HepG2 (cell line): ENCODE results near the gene CRIM1. TPM values are rescaled to one million over a fixed set of nuclear protein-coding genes. Genes with fewer than 3 reads are reported as not detected.
A peak's percentile ranks its signal among the peaks of the same experiment; 100 is the strongest.

ENCODE experiments used
- ATAC-seq: fragments of 200-7000 bp; cut with Tn5 transposase; 3 replicates; pipeline ENCODE4 v1.9.1; 2020; ENCODE audit warnings: mild to moderate bottlenecking, moderate library complexity
- BruUV-seq: library from RNA; stranded (reverse); fragments of 400-500 nt; replicated peaks from 2 replicates; lab custom pipeline; 2021; lab: Mats Ljungman, UMichigan
- CTCF ChIA-PET: fragments of 300-600 bp; formaldehyde crosslinking; extraction: SDS; loops from one replicate; lab custom pipeline; 2021; ENCODE audit warnings: low total read pairs, inconsistent platforms, low intra/inter-chr PET ratio; lab: Yijun Ruan, JAX
- POLR2A ChIA-PET: fragments of 350-600 bp; sonication (Branson Sonifier 250); formaldehyde crosslinking; loops from one replicate; lab custom pipeline; 2020; ENCODE audit warnings: antibody characterized with exemption, inconsistent platforms; lab: Yijun Ruan, JAX
- DNase-seq: peaks from one replicate; pipeline ENCODE4 v3.0.0-alpha.2; 2015; ENCODE audit warnings: low spot score
- FAIRE-seq: peaks from 3 replicates; lab custom pipeline; 2011; peaks lifted over from hg19 to GRCh38; lab: Jason Lieb, UNC
- H2AFZ ChIP-seq: one replicate; pipeline ENCODE4 v1.6.1; 2011; ENCODE audit warnings: low read length, inconsistent platforms
- H3K27ac ChIP-seq: fragments of 300-600 bp; 3 replicates; pipeline ENCODE4 v1.8.0; 2011; ENCODE audit warnings: mixed run types, mild to moderate bottlenecking, mixed read lengths, low read length, inconsistent platforms; ENCODE audit not compliant: insufficient read depth; ENCODE audit errors: extremely low read length
- H3K27me3 ChIP-seq, 2 experiments: fragments of 200-600 bp in 1 of 2; 2 replicates in 1 of 2; 3 replicates in 1 of 2; pipeline versions ENCODE4 v1.6.0 to v1.8.0; 2011; ENCODE audit warnings: low read length in 2 of 2, mild to moderate bottlenecking in 2 of 2, moderate library complexity in 2 of 2, inconsistent platforms in 1 of 2; ENCODE audit not compliant: insufficient read depth in 2 of 2, control insufficient read depth in 1 of 2
- H3K36me3 ChIP-seq, 2 experiments: fragments of 200-600 bp in 1 of 2; replicated peaks in 1 of 2; 2 replicates in 1 of 2; 3 replicates in 1 of 2; pipeline versions ENCODE4 v1.5.1 to v1.8.0; 2011; ENCODE audit warnings: low read length in 2 of 2, inconsistent platforms in 1 of 2; ENCODE audit not compliant: insufficient read depth in 2 of 2, control insufficient read depth in 1 of 2
- H3K4me1 ChIP-seq: 2 replicates; pipeline ENCODE4 v1.5.1; 2012; ENCODE audit warnings: low read length, inconsistent platforms; ENCODE audit not compliant: insufficient read depth
- H3K4me2 ChIP-seq: 2 replicates; pipeline ENCODE4 v1.6.0; 2011; ENCODE audit warnings: low read depth, low read length, inconsistent platforms
- H3K4me3 ChIP-seq, 3 experiments: fragments of 200-600 bp in 1 of 3; sonication (generic), shearing (Covaris generic) in 1 of 3; replicated peaks in 1 of 3; 2 replicates each; pipeline ENCODE4 v1.5.1; 2011 to 2016; ENCODE audit warnings: low read length in 3 of 3, inconsistent platforms in 2 of 3, low read depth in 2 of 3, mild to moderate bottlenecking in 2 of 3, control low read depth in 1 of 3, mixed read lengths in 1 of 3; ENCODE audit not compliant: insufficient read depth in 1 of 3
- H3K79me2 ChIP-seq: one replicate; pipeline ENCODE4 v1.6.1; 2011; ENCODE audit warnings: low read length, inconsistent platforms; ENCODE audit not compliant: insufficient read depth
- H3K9ac ChIP-seq: 2 replicates; pipeline ENCODE4 v1.6.0; 2011; ENCODE audit warnings: mild to moderate bottlenecking, low read depth, low read length, inconsistent platforms; ENCODE audit not compliant: insufficient read depth
- H3K9me3 ChIP-seq: 2 replicates; pipeline ENCODE4 v1.5.1; 2012; ENCODE audit warnings: mild to moderate bottlenecking, low read length
- H4K20me1 ChIP-seq: 2 replicates; pipeline ENCODE4 v1.6.0; 2011; ENCODE audit warnings: inconsistent platforms, mild to moderate bottlenecking, low read length, moderate library complexity; ENCODE audit not compliant: insufficient read depth
- CEBPG ChIP-seq: IDR thresholded peaks from 2 replicates; pipeline ENCODE4 v1.6.1; 2016
- CHD4 ChIP-seq: fragments of 200-600 bp; sonication (generic); IDR thresholded peaks from 2 replicates; pipeline ENCODE4 v1.7.0; 2017; ENCODE audit warnings: mild to moderate bottlenecking, low read length, borderline replicate concordance
- DPF2 ChIP-seq: sonication (generic); formaldehyde crosslinking; IDR thresholded peaks from 2 replicates; pipeline ENCODE4 v1.4.0; 2020; ENCODE audit warnings: mild to moderate bottlenecking, low read depth, missing genetic modification reagents, borderline replicate concordance
- HNRNPK ChIP-seq: fragments of 200-400 bp; formaldehyde crosslinking; IDR thresholded peaks from 2 replicates; pipeline ENCODE4 v1.6.1; 2018; ENCODE audit warnings: low read length, low read depth, moderate library complexity, mild to moderate bottlenecking; ENCODE audit not compliant: poor library complexity, severe bottlenecking
- KDM4B ChIP-seq: sonication (generic); formaldehyde crosslinking; IDR thresholded peaks from 2 replicates; pipeline ENCODE4 v1.4.0; 2020; ENCODE audit warnings: missing genetic modification reagents
- PCBP2 ChIP-seq: fragments of 200-400 bp; formaldehyde crosslinking; optimal IDR thresholded peaks from 2 replicates; pipeline ENCODE3; 2018; ENCODE audit warnings: low read length, low read depth; ENCODE audit not compliant: poor library complexity, severe bottlenecking
- PHF21A ChIP-seq: sonication (generic); formaldehyde crosslinking; IDR thresholded peaks from 2 replicates; pipeline ENCODE4 v1.5.0; 2020; ENCODE audit warnings: mild to moderate bottlenecking, missing genetic modification reagents
- RBM22 ChIP-seq: fragments of 200-400 bp; formaldehyde crosslinking; optimal IDR thresholded peaks from 2 replicates; pipeline ENCODE3; 2017; ENCODE audit warnings: mild to moderate bottlenecking, low read length, moderate library complexity
- SRY ChIP-seq: sonication (generic); formaldehyde crosslinking; IDR thresholded peaks from 2 replicates; pipeline ENCODE4 v1.8.0; 2022; ENCODE audit warnings: mild to moderate bottlenecking, missing genetic modification reagents
- TEAD2 ChIP-seq: sonication (generic); formaldehyde crosslinking; IDR thresholded peaks from 2 replicates; pipeline ENCODE4 v1.9.0; 2021; ENCODE audit warnings: missing genetic modification reagents
- WIZ ChIP-seq: sonication (generic); formaldehyde crosslinking; IDR thresholded peaks from 2 replicates; pipeline ENCODE4 v1.5.1; 2020; ENCODE audit warnings: mild to moderate bottlenecking, missing genetic modification reagents
- ZNF710 ChIP-seq: sonication (generic); formaldehyde crosslinking; IDR thresholded peaks from 2 replicates; pipeline ENCODE4 v1.5.0; 2020; ENCODE audit warnings: mild to moderate bottlenecking, missing genetic modification reagents, borderline replicate concordance
- whole genome bisulfite sequencing: methylation state at CpG from one replicate; pipeline ENCODE4 v1.1.6; 2017; ENCODE audit warnings: low lambda C conversion rate; 5-methylcytosine and 5-hydroxymethylcytosine counted together
- in situ Hi-C: cut with HindIII; loops from 2 replicates; pipeline ENCODE4 v1.10.0; 2017; ENCODE audit warnings: low pct_unique_long_range_greater_than_20kb; ENCODE audit not compliant: extremely low pct_ligation_motif_present
- intact Hi-C: fragments of 100-400 bp; cut with micrococcal nuclease; formaldehyde crosslinking; loops from one replicate; pipeline ENCODE4 v1.10.0; 2022; ENCODE audit not compliant: unreplicated experiment
- polyA plus RNA-seq, 8 experiments: library from polyadenylated mRNA; depleted of rRNA in 3 of 8; stranded (reverse) in 7 of 8; unstranded in 1 of 8; fragments of >200 nt; fragmentation: Illumina TruSeq in 4 of 8; extraction: Trizol in 4 of 8; gene quantifications; 2 replicates each; pipeline versions ENCODE4 v1.2.1 to v1.2.3, GENCODE V29; 2011 to 2016; ENCODE audit warnings: low read depth in 4 of 8, missing spikeins in 1 of 8, mixed read lengths in 1 of 8; ENCODE audit not compliant: insufficient read depth in 1 of 8
- total RNA-seq, 5 experiments: library from RNA; depleted of rRNA; stranded (reverse); fragments of >200 nt; fragmentation: Illumina TruSeq; extraction: Trizol; gene quantifications; 2 replicates each; pipeline ENCODE4 v1.2.3, GENCODE V29; 2016; ENCODE audit warnings: low read depth in 1 of 5
- TF ChIP-seq, protein P1 (sequence below): IDR thresholded peaks from 2 replicates; pipeline ENCODE4 v1.6.1; 2016; ENCODE audit warnings: low read depth, borderline replicate concordance
- TF ChIP-seq, protein P2 (sequence below): fragments of 450-650 bp; IDR thresholded peaks from 2 replicates; pipeline ENCODE4 v1.6.1; 2017
- TF ChIP-seq, protein P3 (sequence below): sonication (generic); formaldehyde crosslinking; IDR thresholded peaks from 2 replicates; pipeline ENCODE4 v1.4.0; 2020; ENCODE audit warnings: missing genetic modification reagents, mild to moderate bottlenecking, borderline replicate concordance

CRIM1 gene
- total and polyA plus RNA-seq, 2 of the 13 experiments (the other 11 are each of a cell fraction or from before 2014, with no cell fraction given), result 39.1 to 69.9 TPM

GRCh38 chr2:36534275-36534799 lies 178.8 kb downstream of the CRIM1 start (continued):
- TF ChIP-seq ZNF710, result peak; percentile 65; the same call in 1 of the 2 replicates

GRCh38 chr2:36535099-36535498 lies 179.5 kb downstream of the CRIM1 start:
- FAIRE-seq, result no peak
- ATAC-seq, result no peak

More at GRCh38 chr2:36535099-36535498, 179.5 kb downstream of the CRIM1 start:
- H3K27ac ChIP-seq, result no peak overlapping the region
- no peaks in the 10 kb centered on the region for H3K9me3 ChIP-seq
- POLR2A ChIA-PET, result no interaction called here
- H3K4me2 ChIP-seq, result no peak overlapping the region
- no peaks in the 10 kb centered on the region for H4K20me1 ChIP-seq
- TF ChIP-seq DPF2 (CRISPR knock-in tag) (no peak), SRY (CRISPR knock-in tag) (no peak), HNRNPK (peak; percentile 93), PCBP2 (peak; percentile 98), WIZ (CRISPR knock-in tag) (no peak), RBM22 (no peak), CEBPG (CRISPR knock-in tag) (no peak), KDM4B (no peak), PHF21A (no peak), CHD4 (no peak), TEAD2 (CRISPR knock-in tag) (no peak)
- TF ChIP-seq, protein P1, sequence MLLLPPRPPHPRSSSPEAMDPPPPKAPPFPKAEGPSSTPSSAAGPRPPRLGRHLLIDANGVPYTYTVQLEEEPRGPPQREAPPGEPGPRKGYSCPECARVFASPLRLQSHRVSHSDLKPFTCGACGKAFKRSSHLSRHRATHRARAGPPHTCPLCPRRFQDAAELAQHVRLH, result no peak
- TF ChIP-seq, protein P2, sequence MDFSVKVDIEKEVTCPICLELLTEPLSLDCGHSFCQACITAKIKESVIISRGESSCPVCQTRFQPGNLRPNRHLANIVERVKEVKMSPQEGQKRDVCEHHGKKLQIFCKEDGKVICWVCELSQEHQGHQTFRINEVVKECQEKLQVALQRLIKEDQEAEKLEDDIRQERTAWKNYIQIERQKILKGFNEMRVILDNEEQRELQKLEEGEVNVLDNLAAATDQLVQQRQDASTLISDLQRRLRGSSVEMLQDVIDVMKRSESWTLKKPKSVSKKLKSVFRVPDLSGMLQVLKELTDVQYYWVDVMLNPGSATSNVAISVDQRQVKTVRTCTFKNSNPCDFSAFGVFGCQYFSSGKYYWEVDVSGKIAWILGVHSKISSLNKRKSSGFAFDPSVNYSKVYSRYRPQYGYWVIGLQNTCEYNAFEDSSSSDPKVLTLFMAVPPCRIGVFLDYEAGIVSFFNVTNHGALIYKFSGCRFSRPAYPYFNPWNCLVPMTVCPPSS, result no peak
- TF ChIP-seq, protein P3, sequence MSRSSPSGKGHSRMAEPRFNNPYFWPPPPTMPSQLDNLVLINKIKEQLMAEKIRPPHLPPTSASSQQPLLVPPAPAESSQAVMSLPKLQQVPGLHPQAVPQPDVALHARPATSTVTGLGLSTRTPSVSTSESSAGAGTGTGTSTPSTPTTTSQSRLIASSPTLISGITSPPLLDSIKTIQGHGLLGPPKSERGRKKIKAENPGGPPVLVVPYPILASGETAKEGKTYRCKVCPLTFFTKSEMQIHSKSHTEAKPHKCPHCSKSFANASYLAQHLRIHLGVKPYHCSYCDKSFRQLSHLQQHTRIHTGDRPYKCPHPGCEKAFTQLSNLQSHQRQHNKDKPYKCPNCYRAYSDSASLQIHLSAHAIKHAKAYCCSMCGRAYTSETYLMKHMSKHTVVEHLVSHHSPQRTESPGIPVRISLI (CRISPR knock-in tag), result no peak
- 96% methylated on average over 2 of the region's 2 CpGs for WGBS
- in situ Hi-C loops, result no loop called here
- H2AFZ ChIP-seq, result no peak overlapping the region
- H3K79me2 ChIP-seq, result no peaks in the 10 kb centered on the region
- BruUV-seq, result no TSS peak
- intact Hi-C loops, result no loop called here
- H3K36me3 ChIP-seq, result peaks cover 28 to 56% of the 10 kb centered on the region in 2 experiments
- H3K27me3 ChIP-seq, result no peaks in the 10 kb centered on the region
- H3K4me3 ChIP-seq, result no peak overlapping the region
- H3K9ac ChIP-seq, result no peak overlapping the region
- H3K4me1 ChIP-seq, result no peaks in the 10 kb centered on the region
- DNase-seq, result no peak
- CTCF ChIA-PET, result no interaction called here
